ENCODE measurements around the gene CTAG1A.
"Not testable (repeated sequence)": the region's sequence is repeated elsewhere in the genome, so short reads cannot be mapped to it uniquely, and the experiment has no call there.

CTAG1A gene
- 0 reads per million in 18 experiments for total RNA-seq

DNA sequence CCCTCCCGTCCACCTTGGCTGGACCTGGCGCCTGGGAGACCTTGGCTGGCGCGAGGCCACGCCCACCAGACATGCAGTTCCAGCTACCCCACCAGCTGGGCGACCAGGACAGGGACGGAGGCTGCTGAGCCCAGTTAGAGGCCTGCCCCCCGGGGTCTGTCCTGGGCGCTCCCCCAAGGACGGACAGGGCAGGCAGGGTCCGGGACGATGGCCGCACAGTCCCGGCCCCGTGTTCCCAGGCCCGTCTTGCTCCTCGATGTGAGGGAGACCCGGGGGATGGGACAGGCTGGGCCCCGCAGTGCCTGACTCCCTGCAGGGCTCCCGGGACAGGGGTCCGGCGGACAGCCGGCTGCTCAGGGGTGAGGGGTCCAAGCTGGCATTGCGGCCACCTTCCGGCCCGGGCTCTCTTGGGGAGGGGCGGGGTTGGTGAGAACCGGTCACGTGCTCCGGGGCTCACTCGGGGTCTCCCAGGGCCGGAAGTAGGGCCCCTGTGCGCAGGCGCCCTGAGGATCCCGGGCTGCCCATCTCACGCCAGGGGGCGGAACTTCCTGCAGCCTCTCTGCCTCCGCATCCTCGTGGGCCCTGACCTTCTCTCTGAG lies at the start of gene CTAG1A:
CTAG1A (plus strand) TSS at position 549 of the 599 bp plus-strand sequence. CDS start 74 bp downstream, outside the sequence.
- DNase-seq: not testable (repeated sequence)

GRCh38 chrX:154535892-154536291 lies 49.0 kb upstream of the CTAG1A start:
- DNase-seq: no peak

GRCh38 chrX:154539077-154539476 lies 45.9 kb upstream of the CTAG1A start:
- DNase-seq: no peak

DNA sequence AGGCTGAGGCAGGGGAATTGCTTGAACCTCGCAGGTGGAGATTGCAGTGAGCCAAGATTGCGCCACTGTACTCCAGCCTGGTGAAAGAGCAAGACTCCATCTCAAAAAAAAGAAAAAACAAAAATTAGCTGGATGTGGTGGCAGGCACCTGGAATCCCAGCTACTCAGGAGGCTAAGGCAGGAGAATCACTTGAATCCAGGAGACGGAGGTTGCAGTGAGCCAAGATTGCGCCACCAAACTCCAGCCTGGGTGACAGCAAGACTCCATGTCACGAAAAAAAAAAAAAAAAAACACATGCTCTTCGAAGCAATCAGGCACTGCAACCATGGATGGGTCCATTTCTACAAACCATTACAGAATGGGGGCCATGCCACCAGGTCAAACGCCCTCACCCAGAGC lies 44.6 kb upstream of the CTAG1A start:
- peak; percentile 6 to 22 for DNase-seq

DNA sequence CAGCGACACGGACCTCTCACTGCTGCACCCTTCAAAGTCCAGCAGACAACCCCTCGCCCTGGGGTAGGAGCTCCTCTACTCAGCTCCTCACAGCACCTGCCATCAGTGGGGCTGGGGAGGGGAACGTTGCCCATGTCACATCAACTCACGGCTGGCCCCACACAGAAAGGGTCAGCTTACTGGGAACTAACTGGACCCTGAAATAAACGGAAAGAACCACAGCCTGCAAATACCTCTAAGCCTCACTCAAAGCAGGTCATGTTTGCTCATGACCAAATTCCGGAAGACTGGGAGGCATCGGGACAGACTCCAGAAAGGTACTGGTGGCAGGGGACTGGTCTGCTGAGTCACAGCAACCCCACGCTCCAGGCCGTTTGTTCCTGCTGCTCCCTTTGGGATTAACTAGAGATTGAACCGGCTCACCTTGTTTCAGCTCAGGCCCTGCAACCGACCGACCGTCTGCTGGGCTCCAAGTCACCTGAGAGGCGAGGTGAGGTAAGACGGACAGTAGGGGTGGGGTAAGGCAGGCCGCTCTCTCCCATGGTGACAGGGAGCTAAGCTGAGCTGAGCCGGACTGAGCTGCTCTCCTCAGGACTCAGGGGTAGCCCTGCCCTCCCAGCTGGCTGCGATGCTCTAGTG lies 43.9 kb upstream of the CTAG1A start:
- no peak for DNase-seq

GRCh38 chrX:154541589-154541895 lies 43.4 kb upstream of the CTAG1A start:
- DNase-seq: no peak

DNA sequence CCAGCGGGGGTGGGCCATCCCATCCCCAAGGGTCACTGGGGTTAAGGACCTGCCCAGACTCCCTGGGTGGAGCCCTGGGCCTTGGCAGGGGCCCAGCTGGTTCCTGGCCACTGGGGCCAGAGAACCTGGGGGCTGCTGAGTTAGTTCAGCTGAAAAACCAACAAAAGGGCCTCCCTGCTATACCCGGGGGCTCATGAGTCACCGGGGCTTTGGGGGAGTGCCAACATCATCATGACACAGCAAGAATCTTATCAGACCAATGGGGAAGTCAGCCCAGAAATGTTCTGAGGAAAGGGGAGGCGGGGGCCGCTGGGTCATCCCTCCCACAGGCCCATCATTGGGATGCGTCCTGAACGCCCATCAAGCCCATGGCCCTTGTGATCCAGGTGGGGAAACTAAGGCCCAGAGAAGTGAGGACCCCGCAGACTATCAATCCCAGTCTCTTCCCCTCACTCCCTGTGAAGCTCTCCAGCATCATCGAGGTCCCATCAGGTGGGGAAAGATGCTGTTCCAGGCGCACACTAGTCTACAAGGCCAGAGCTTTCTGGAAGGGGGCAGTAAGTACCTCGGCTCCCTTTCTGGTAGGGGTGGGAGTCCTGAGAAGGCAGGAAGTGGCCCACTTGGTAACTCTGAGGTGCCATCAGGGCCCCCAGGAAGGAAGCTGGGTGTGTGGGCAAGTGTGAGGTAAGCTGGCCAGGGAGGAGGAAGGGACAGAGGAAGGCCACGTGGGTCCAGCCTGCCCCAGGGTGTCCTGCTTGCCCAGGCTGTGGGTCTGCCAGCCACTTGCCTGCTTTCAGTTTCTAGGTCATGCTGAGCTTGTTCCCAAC lies 42.8 kb upstream of the CTAG1A start:
- DNase-seq: peak; percentile 73 to 82

DNA sequence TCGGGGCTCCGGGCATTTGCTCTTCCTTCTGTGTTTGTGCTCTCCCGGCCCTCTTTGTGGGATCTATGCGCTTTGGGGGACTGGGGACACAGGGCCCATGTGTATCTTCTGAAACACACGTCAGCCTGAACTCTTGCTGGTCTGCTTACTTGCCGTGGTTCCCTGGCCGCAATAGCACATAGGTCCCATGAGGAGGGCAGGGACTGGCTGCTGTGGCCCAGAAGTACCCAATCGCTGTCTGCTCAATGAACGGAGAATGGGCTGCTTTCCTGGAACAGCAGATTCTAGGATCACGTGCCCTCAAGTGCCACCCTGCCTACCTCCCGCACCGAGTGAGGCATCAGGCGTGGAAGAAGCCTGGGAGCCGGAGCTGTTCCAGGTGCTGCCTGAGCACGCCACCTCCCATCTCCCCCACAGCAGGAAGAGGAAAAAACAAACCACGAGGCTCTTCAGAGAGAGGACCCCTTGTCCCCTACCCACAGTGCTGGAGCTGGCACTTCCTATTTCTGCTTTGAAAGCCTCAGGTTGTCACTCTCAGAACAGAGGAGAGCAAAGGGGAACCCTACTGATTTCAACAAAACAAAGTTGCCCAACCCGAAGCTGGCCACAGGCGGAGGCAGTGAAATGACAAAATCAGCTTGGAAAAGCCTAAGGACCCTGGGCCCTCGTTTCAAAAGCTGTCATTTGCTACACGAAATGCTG lies 42.1 kb upstream of the CTAG1A start:
- DNase-seq: peak; percentile 91 to 93

GRCh38 chrX:154545673-154546274 lies 39.2 kb upstream of the CTAG1A start:
- DNase-seq: no peak

DNA sequence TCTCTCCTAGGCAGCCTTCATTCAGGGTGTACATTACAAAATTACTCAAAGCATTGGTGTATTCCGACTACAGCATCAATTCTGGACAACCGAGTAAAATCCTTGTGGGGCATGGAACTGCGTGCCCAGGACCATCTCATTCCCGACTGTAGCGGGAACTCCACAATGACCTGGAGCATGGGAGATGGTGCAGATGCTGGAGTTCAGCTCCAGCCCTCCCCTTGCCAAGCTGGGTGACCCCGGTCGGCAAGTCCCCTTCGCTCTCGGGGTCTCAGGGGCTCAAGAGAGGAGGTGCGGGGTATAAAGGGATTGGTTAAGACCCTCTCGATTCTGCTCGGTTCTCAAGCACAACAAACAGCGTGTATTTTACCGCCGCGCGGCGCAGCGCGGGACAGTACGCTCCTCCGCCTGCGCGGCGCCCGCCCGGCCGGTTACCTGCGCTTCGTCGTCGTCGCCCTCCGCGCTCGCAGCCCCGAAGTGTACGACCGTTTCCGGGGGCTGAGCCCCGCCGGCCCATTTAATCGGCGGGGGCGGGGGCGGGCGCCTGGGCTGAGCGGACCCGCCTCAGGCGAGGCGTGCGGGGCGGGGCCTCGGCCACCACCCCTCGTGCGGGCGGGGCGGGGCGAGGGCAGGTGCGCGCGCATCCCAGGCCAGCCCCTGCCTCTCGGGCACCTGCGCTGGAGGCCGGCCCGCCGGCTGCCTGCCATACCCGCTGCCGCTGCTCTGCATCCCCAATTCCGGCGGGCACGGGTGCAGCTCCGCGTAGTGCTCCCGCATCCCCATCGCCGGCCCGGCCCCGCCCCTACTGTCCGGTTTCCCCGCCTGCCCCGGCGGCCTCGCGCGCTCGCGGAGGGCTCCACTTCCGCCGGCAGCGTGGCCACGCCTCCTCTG lies 38.3 kb upstream of the CTAG1A start, which contains the start of gene G6PD:
G6PD (minus strand) TSS at position 493 of the 891 bp plus-strand sequence. CDS start 691 bp downstream, outside the sequence.
- peak; percentile 67 to 80 for DNase-seq

DNA sequence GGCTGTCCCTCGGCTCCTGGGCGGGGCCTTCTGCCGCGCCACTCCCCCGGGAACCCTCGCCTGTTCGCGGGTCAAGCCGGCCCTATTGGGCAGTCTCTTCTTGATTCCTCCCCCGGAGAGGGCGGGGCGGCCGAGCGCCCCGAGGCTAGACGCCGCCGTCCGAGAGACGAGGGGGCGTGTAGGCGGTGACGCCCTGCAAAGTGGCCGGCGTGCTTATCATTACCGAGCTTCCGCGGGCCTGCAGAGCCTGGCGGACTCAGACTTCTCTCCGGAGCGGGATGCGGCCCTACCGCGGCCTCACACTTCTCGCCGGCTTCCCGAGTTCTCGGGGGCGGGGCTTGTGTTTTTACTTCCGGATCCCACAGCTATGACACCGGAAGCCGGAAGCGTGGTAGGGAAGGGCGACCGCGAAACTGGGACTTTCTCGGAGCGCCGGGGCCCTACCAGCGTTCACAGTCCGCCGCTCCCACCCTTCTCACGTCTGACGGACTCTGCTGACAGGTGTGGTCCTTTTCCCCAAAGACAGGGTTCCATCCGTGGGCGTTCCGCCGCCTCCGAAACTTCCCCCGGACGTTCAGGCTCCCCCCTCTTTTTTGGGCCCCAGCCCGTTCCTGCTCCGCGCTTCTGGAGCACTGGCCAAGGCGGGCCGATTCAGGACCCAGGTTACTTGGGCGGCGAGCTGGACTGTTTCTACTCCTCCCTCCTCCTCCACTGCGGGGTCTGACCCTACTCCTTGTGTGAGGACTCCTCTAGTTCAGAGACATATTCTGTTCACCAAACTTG lies 37.5 kb upstream of the CTAG1A start, which contains the start of gene IKBKG:
IKBKG (plus strand) TSS at position 376 of the 783 bp plus-strand sequence. CDS start 4,383 bp downstream, outside the sequence.
- DNase-seq: peak; percentile 87 to 91

GRCh38 chrX:154548028-154548316 lies 37.0 kb upstream of the CTAG1A start:
- DNase-seq: no peak

DNA sequence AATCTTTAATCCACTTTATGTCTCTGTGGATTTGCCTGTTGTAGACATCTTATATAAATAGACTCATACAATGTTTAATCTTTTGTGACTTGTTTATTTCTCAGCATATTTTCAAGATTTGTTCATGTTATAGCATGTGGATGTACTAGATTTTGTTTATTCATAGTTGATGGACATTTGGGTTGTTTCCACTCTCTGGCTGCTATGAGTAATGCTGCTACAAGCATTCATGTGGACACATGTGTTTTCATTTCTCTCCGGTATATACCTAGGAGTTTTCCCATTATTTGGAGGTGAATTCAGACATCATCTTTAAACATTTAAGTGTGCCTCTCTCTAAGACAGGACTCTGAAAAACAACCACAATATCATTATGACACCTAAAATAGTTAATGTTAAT lies 35.2 kb upstream of the CTAG1A start:
- no peak for DNase-seq

DNA sequence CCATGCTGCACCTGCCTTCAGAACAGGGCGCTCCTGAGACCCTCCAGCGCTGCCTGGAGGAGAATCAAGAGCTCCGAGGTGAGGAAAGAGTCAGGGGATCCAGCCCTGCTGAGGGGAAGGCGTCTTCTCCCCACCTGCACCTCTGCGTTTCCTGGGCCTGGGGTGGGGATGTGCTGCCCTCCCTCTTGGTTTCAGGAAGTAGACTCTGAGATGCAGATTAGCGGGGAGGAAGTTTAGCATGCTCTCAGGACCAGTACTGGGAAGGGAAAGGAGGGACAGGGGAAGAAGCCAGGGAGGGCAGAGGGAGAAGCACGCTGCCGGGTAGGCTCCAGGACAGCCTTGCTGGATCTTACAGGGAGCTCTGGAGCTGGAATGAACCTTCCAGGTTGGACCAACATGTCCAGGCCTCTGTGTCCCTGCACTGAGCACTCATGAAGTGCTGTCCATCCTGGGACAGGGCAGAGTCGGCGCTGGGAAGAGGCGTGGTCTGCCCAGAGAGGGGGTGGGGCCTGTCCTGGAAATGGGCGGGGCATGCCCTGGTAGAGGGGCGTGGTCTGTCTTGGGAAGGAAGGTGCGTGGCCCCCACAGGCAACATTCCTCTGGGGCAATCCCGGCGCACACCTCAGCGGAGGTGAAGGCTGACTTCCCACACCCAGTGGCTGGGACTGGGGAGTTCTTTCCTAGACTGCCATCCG lies 32.7 kb upstream of the CTAG1A start:
- DNase-seq: not testable (repeated sequence)

DNA sequence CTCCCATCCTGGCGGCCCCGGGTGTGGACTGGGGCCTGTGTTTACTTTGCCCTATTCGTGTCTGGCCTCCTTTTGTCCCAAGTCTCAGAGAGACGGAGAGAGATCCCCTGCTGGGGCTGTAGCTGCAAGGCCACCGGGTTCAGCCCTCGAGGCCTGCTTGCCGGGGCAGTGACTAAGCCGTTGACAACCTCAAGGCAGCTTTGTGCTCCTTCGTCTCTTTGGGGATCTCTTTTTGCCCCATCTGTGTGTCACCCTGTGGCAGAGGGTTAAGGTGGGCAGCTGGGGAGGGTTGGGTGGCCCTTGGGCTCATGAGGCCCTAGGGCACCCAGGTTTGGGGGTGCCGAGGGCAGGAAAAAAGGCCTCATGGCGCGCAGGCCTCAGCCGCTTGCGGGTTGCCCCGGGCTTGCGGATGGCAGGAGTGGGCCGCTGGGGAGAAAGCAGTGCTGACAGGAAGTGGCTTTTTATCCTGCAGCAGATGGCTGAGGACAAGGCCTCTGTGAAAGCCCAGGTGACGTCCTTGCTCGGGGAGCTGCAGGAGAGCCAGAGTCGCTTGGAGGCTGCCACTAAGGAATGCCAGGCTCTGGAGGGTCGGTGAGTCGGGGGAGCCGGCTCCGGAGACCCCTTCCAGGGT lies 26.8 kb upstream of the CTAG1A start:
- DNase-seq: not testable (repeated sequence)

DNA sequence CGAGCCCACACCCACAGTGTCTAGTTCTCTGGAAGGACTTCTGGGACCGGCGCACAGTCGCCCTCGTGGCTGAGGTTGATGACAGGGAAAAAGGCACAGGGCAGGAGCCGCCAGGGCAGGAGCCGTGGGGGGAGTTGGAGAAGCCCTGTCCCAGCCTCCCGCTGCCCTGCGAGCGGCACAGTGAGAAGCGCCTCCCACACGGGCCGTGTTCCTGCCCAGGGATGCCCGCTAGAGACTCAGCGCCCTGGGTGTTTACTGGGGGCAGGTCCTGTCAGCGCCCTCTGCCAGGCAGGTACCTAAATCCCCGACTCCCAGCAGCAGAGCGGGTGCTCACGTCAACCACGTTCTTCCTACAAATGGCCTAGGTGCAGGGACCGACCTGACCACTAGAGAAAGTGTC lies 26.0 kb upstream of the CTAG1A start:
- DNase-seq: not testable (repeated sequence)

DNA sequence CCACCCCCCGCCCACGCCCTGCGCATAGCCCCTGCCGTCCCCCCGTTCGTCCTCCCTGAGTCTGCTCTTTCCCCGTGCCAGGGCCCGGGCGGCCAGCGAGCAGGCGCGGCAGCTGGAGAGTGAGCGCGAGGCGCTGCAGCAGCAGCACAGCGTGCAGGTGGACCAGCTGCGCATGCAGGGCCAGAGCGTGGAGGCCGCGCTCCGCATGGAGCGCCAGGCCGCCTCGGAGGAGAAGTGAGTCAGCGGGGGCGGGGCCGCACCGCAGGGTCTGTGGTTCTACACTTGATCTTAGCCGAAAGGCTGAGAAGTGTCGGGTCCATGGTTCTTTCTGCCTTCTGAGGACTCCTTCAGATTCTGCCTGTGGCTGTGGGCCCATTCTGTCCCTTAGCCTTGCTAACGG lies 24.6 kb upstream of the CTAG1A start:
- DNase-seq: not testable (repeated sequence)

DNA sequence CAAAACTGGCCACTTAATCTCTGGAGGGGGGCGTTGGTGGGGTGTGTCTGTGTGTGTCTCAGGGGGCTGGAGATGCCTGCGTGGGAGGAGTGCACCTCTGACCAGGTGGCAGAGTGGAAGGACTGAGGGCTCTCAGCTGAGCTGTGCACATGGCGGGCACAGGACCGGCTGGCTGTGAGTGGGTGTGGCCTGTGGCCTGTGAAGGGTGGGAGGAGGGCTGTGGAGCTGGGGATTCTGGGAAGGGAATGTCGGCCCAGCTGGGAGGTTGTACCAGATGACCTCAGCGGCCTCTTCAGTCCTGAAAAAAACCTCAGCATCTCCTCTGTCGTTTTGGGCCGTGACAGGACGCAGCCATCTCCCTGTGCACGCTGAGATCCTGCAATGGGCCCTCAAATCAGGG lies 22.6 kb upstream of the CTAG1A start:
- DNase-seq: not testable (repeated sequence)

- not testable (repeated sequence) for DNase-seq
Observed at GRCh38 chrX:154570361-154570760, 14.6 kb upstream of the CTAG1A start.
